Endothelial cell of umbilical vein (primary cell): Measurements from ENCODE around the gene MINK1. TPM values are rescaled to one million over a fixed set of nuclear protein-coding genes. Genes with fewer than 3 reads are reported as not detected.

Experiments used
- BruUV-seq: library from RNA; stranded (reverse); fragments of 400-500 nt; replicated peaks from 2 replicates; lab custom pipeline; 2021; lab: Mats Ljungman, UMichigan
- CTCF ChIA-PET: fragments of 300-600, 350-600 bp; sonication (Branson Sonifier 250); formaldehyde crosslinking; loops from one replicate; lab custom pipeline; 2021; ENCODE audit warnings: antibody characterized with exemption, inconsistent platforms; lab: Charles Lee
- POLR2A ChIA-PET: fragments of 300-600, 350-600 bp; sonication (Branson Sonifier 250); formaldehyde crosslinking; loops from one replicate; lab custom pipeline; 2021; ENCODE audit warnings: antibody characterized with exemption, inconsistent platforms; lab: Charles Lee
- DNase-seq: peaks from one replicate; pipeline ENCODE4 v3.0.0-alpha.2; 2011; ENCODE audit warnings: low read depth, low spot score
- FAIRE-seq: peaks from 2 replicates; lab custom pipeline; 2011; peaks lifted over from hg19 to GRCh38; lab: Jason Lieb, UNC
- H2AFZ ChIP-seq: 2 replicates; pipeline ENCODE4 v1.6.0; 2012; ENCODE audit warnings: low read depth, low read length, control low read depth, inconsistent platforms
- H3K27ac ChIP-seq: 2 replicates; pipeline ENCODE4 v1.5.1; 2011; ENCODE audit warnings: low read depth, mild to moderate bottlenecking, control low read depth, low read length, moderate library complexity; ENCODE audit not compliant: insufficient read depth
- H3K27me3 ChIP-seq, 2 experiments: 2 replicates each; pipeline versions ENCODE4 v1.6.0 to v1.6.1; 2011; ENCODE audit warnings: low read length in 2 of 2, mixed read lengths in 1 of 2; ENCODE audit not compliant: control insufficient read depth in 2 of 2, insufficient read depth in 2 of 2
- H3K36me3 ChIP-seq, 2 experiments: 2 replicates in 1 of 2; 3 replicates in 1 of 2; pipeline ENCODE4 v1.5.1; 2011; ENCODE audit warnings: low read length in 2 of 2, mild to moderate bottlenecking in 1 of 2, moderate library complexity in 1 of 2; ENCODE audit not compliant: control insufficient read depth in 2 of 2, insufficient read depth in 2 of 2; ENCODE audit errors: extremely low read depth in 1 of 2
- H3K4me1 ChIP-seq: 3 replicates; pipeline ENCODE4 v1.5.1; 2011; ENCODE audit warnings: mild to moderate bottlenecking, low read length; ENCODE audit not compliant: control insufficient read depth, insufficient read depth; ENCODE audit errors: extremely low read depth
- H3K4me2 ChIP-seq: 2 replicates; pipeline ENCODE4 v1.6.1; 2011; ENCODE audit warnings: low read length, control low read depth, mixed read lengths; ENCODE audit not compliant: insufficient read depth
- H3K4me3 ChIP-seq, 3 experiments: fragments of 200-600 bp in 1 of 3; sonication (generic), shearing (Covaris generic) in 1 of 3; replicated peaks in 1 of 3; 2 replicates each; pipeline ENCODE4 v1.5.1; 2011 to 2016; ENCODE audit warnings: control low read depth in 3 of 3, low read length in 3 of 3, mild to moderate bottlenecking in 2 of 3, inconsistent platforms in 1 of 3, low read depth in 1 of 3, moderate library complexity in 1 of 3; ENCODE audit not compliant: insufficient read depth in 1 of 3
- H3K79me2 ChIP-seq: 2 replicates; pipeline ENCODE4 v1.6.0; 2012; ENCODE audit warnings: low read length, inconsistent platforms; ENCODE audit not compliant: control insufficient read depth, insufficient read depth
- H3K9ac ChIP-seq: replicated peaks from 2 replicates; pipeline ENCODE3; 2011; ENCODE audit warnings: low read length, control low read depth; ENCODE audit not compliant: insufficient read depth; ENCODE audit errors: extremely low read depth
- H3K9me1 ChIP-seq: replicated peaks from 3 replicates; pipeline ENCODE4 v1.6.0; 2011; ENCODE audit warnings: mild to moderate bottlenecking, low read length; ENCODE audit not compliant: control insufficient read depth, insufficient read depth; ENCODE audit errors: extremely low read depth
- H3K9me3 ChIP-seq: replicated peaks from 2 replicates; pipeline ENCODE4 v1.5.1; 2012; ENCODE audit warnings: low read length, inconsistent platforms; ENCODE audit not compliant: control insufficient read depth, insufficient read depth
- H4K20me1 ChIP-seq: replicated peaks from 2 replicates; pipeline ENCODE3; 2011; ENCODE audit warnings: mild to moderate bottlenecking, low read length; ENCODE audit not compliant: control insufficient read depth, insufficient read depth; ENCODE audit errors: extremely low read depth
- EZH2 ChIP-seq: IDR thresholded peaks from 2 replicates; pipeline ENCODE4 v1.6.1; 2012; ENCODE audit warnings: borderline replicate concordance, low read depth, mild to moderate bottlenecking, moderate library complexity, low read length, inconsistent platforms; ENCODE audit not compliant: severe bottlenecking
- FOS ChIP-seq: IDR thresholded peaks from 2 replicates; pipeline ENCODE4 v1.6.1; 2011; ENCODE audit warnings: mild to moderate bottlenecking, low read length, moderate library complexity, borderline replicate concordance; ENCODE audit not compliant: insufficient read depth
- GATA2 ChIP-seq: IDR thresholded peaks from 2 replicates; pipeline ENCODE4 v1.7.0; 2011; ENCODE audit warnings: low read depth, mild to moderate bottlenecking, moderate library complexity, mixed read lengths, low read length; ENCODE audit not compliant: insufficient read length, insufficient read depth
- JUN ChIP-seq: IDR thresholded peaks from 2 replicates; pipeline ENCODE4 v1.6.1; 2011; ENCODE audit warnings: borderline replicate concordance, low read depth; ENCODE audit not compliant: insufficient read length, insufficient read depth
- MYC ChIP-seq: IDR thresholded peaks from one replicate; pipeline ENCODE4 v1.6.1; 2011; ENCODE audit warnings: mild to moderate bottlenecking, low read depth, low read length
- POLR2A ChIP-seq: IDR thresholded peaks from 2 replicates; pipeline ENCODE4 v1.6.1; 2012; ENCODE audit warnings: low read depth, mild to moderate bottlenecking, control low read depth, low read length
- POLR2AphosphoS5 ChIP-seq: IDR thresholded peaks from 2 replicates; pipeline ENCODE4 v1.6.1; 2012; ENCODE audit warnings: low read depth, mild to moderate bottlenecking, control low read depth, low read length, moderate library complexity; ENCODE audit not compliant: insufficient read depth
- dilution Hi-C: fragments of 300-500 bp; cut with MboI; formaldehyde crosslinking; loops from one replicate; pipeline ENCODE4 v1.15.0; 2019; ENCODE audit warnings: low sequenced_read_pairs; ENCODE audit not compliant: extremely low pct_ligation_motif_present
- intact Hi-C: fragments of 100-400 bp; cut with micrococcal nuclease; formaldehyde crosslinking; loops from one replicate; pipeline ENCODE4 v1.10.0; 2022
- polyA plus RNA-seq, 4 experiments: library from polyadenylated mRNA; depleted of rRNA in 3 of 4; stranded (reverse) in 3 of 4; unstranded in 1 of 4; fragments of >200 nt; gene quantifications; 2 replicates each; pipeline versions ENCODE4 v1.2.1 to v1.2.3, GENCODE V29; 2011 to 2012; ENCODE audit warnings: missing spikeins in 1 of 4
- total RNA-seq: library from RNA; stranded (reverse); gene quantifications from 2 replicates; pipeline ENCODE4 v1.2.3, GENCODE V29; 2021
- TF ChIP-seq, protein P1 (sequence below): IDR thresholded peaks from 2 replicates; pipeline ENCODE4 v1.6.1; 2011; ENCODE audit not compliant: insufficient read depth, insufficient read length
- TF ChIP-seq, protein P2 (sequence below), 2 donors: IDR thresholded peaks; 1 replicate in 1 of 2; 2 replicates in 1 of 2; pipeline ENCODE4 v1.5.1; 2011; ENCODE audit warnings: low read length in 2 of 2, mild to moderate bottlenecking in 2 of 2, moderate library complexity in 2 of 2, control low read depth in 1 of 2, inconsistent platforms in 1 of 2, low read depth in 1 of 2; ENCODE audit not compliant: insufficient read depth in 1 of 2; ENCODE audit errors: extremely low read depth in 1 of 2

Gene MINK1
- total and polyA plus RNA-seq, 2 donors (not counting 3 experiments of a cell fraction or from before 2014, with no cell fraction given) = 53.6 to 89.4 TPM

DNA sequence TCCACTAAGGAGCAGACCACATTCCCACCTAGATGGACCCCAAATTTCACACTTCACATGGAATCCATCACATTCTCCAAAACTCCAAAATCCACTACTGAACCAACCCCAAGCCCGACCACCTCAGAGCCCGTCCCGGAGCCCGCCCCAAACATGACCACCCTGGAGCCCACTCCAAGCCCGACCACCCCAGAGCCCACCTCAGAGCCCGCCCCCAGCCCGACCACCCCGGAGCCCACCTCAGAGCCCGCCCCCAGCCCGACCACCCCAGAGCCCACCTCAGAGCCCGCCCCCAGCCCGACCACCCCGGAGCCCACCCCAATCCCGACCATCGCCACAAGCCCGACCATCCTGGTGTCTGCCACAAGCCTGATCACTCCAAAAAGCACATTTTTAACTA is 100.5 kb downstream of the MINK1 start:
- H3K9me1 ChIP-seq = no peaks in the 10 kb centered on the region
- FAIRE-seq (no peak), DNase-seq (no peak)
- BruUV-seq = no TSS peak
- no peak overlapping the region for H3K4me3 ChIP-seq
- ChIA-PET POLR2A (no interaction called here), CTCF (interaction anchor here (1.5 kb wide), 2 partner anchors 24 to 30 kb away, joined by 4 to 8 read pairs; partner anchors contain the start of gene CHRNE)
- H3K36me3 ChIP-seq = peaks cover 2 to 19% of the 10 kb centered on the region in 2 experiments
- H3K4me1 ChIP-seq = peaks cover 9% of the 10 kb centered on the region
- H3K27me3 ChIP-seq = no peaks in the 10 kb centered on the region
- dilution Hi-C loops (no loop called here), intact Hi-C loops (no loop called here)
- no peaks in the 10 kb centered on the region for H3K9me3 ChIP-seq
- no peak overlapping the region for H3K9ac ChIP-seq
- H3K79me2 ChIP-seq = peaks cover 7% of the 10 kb centered on the region
- H3K27ac ChIP-seq = no peak overlapping the region
- no peak overlapping the region for H2AFZ ChIP-seq
- TF ChIP-seq, protein P1, sequence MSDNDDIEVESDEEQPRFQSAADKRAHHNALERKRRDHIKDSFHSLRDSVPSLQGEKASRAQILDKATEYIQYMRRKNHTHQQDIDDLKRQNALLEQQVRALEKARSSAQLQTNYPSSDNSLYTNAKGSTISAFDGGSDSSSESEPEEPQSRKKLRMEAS = no peak
- TF ChIP-seq EZH2 (no peak), FOS (no peak), MYC (no peak), POLR2AphosphoS5 (no peak), GATA2 (no peak), JUN (no peak), POLR2A (no peak)
- TF ChIP-seq, protein P2, sequence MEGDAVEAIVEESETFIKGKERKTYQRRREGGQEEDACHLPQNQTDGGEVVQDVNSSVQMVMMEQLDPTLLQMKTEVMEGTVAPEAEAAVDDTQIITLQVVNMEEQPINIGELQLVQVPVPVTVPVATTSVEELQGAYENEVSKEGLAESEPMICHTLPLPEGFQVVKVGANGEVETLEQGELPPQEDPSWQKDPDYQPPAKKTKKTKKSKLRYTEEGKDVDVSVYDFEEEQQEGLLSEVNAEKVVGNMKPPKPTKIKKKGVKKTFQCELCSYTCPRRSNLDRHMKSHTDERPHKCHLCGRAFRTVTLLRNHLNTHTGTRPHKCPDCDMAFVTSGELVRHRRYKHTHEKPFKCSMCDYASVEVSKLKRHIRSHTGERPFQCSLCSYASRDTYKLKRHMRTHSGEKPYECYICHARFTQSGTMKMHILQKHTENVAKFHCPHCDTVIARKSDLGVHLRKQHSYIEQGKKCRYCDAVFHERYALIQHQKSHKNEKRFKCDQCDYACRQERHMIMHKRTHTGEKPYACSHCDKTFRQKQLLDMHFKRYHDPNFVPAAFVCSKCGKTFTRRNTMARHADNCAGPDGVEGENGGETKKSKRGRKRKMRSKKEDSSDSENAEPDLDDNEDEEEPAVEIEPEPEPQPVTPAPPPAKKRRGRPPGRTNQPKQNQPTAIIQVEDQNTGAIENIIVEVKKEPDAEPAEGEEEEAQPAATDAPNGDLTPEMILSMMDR (IDR thresholded peaks at IDR 0.05; ENCODE audit: extremely low read depth in 1 of 2, insufficient read depth in 1 of 2, low read depth in 1 of 2, low read length in 2 of 2) = no peak
- H3K4me2 ChIP-seq = no peak overlapping the region
- H4K20me1 ChIP-seq = no peaks in the 10 kb centered on the region
